ENCODE results near the gene FHIP1A. TPM values are rescaled to one million over a fixed set of nuclear protein-coding genes. Genes with fewer than 3 reads are reported as not detected.

The FHIP1A gene
- total RNA-seq, 1 experiment from 2014 or later: 24.9 TPM

- Histone ChIP-seq H3K27ac (ENCODE audit: insufficient read length, low read depth, low read length) (no peak overlapping the region), H3K23me2 (ENCODE audit: insufficient read length, low read depth, low read length, poor library complexity, severe bottlenecking) (no peaks in the 10 kb centered on the region), H3K4ac (ENCODE audit: low read depth, low read length) (no peak overlapping the region), H3K79me1 (ENCODE audit: insufficient read depth, low read depth, low read length, poor library complexity, severe bottlenecking) (no peaks in the 10 kb centered on the region), H3K9me3 (ENCODE audit: control insufficient read depth, low read depth, low read length) (no peaks in the 10 kb centered on the region), H3K9ac (ENCODE audit: extremely low read depth, insufficient read length, low read length) (no peak overlapping the region), H3K23ac (ENCODE audit: insufficient read length, low read depth, low read length) (no peak overlapping the region), H3T11ph (ENCODE audit: low read length) (no peak overlapping the region), H2BK120ac (ENCODE audit: low read depth, low read length, poor library complexity, severe bottlenecking) (no peak overlapping the region), H2BK12ac (ENCODE audit: insufficient read length, low read depth, low read length) (no peak overlapping the region), H2BK15ac (ENCODE audit: low read depth, low read length) (no peak overlapping the region), H3K79me2 (ENCODE audit: insufficient read depth, low read length) (peaks cover 8% of the 10 kb centered on the region), H4K91ac (ENCODE audit: insufficient read length, low read depth, low read length) (no peak overlapping the region), H3K14ac (ENCODE audit: insufficient read depth, low read length) (no peak overlapping the region), H2BK5ac (ENCODE audit: insufficient read length, low read length) (no peak overlapping the region), H2AFZ (ENCODE audit: low read length) (no peak overlapping the region), H3K27me3 (ENCODE audit: insufficient read depth, low read length) (no peaks in the 10 kb centered on the region), H4K8ac (replicated peaks; ENCODE audit: insufficient read length, low read depth, low read length) (no peak overlapping the region), H3K4me2 (ENCODE audit: insufficient read depth, insufficient read length, low read length) (no peak overlapping the region), H3K56ac (ENCODE audit: insufficient read length, low read depth, low read length) (no peak overlapping the region), H4K20me1 (ENCODE audit: control insufficient read depth, insufficient read depth, insufficient read length) (no peaks in the 10 kb centered on the region), H3K4me1 (ENCODE audit: insufficient read depth, low read length) (peaks cover 11% of the 10 kb centered on the region), H3K18ac (ENCODE audit: insufficient read length, low read depth, low read length) (no peak overlapping the region), H2BK20ac (ENCODE audit: low read depth, low read length, poor library complexity, severe bottlenecking) (no peak overlapping the region), H2AK5ac (ENCODE audit: insufficient read length, low read length) (no peak overlapping the region), H4K5ac (ENCODE audit: insufficient read length, low read depth, low read length) (no peak overlapping the region)
- no peak for TF ChIP-seq CTCF (conservative IDR thresholded peaks at IDR 0.05)
- Mint-ChIP-seq H3K4me3 (no peak overlapping the region), H3K27me3 (ENCODE audit: low read depth) (no peaks in the 10 kb centered on the region), H3K4me1 (peaks cover 60 to 62% of the 10 kb centered on the region in 2 experiments), H3K36me3 (ENCODE audit: insufficient read depth in 1 of 3, low read depth in 3 of 3) (peaks cover 1 to 8% (median 3%) of the 10 kb centered on the region in 3 experiments; a peak in 3 of 7 replicates), H3K27ac (peak overlapping the region in 2 of 3 experiments; percentile 25 to 89; a peak in 4 of 7 replicates), H3K9me3 (peaks cover 3 to 5% of the 10 kb centered on the region in 2 experiments; a peak in 4 of 5 replicates)
- WGBS (ENCODE audit: extremely low coverage, insufficient read length, low lambda C conversion rate): no CpG with 5 or more reads among the region's 1 CpG
- DNase-seq: no peak
Observed at GRCh38 chr4:151429957-151430570, 21.1 kb downstream of the FHIP1A start.

Measured in H9 (cell line).